Ectodermal cell (in vitro differentiated cells): ENCODE data around the gene ALDH3B1.

Experiments used
- H3K27ac ChIP-seq: 2 replicates; pipeline ENCODE4 v1.7.0; 2013; ENCODE audit warnings: mild to moderate bottlenecking, low read depth, low read length; ENCODE audit not compliant: insufficient read depth, poor library complexity, severe bottlenecking
- H3K27me3 ChIP-seq: 2 replicates; pipeline ENCODE4 v1.7.0; 2013; ENCODE audit warnings: mild to moderate bottlenecking, low read length; ENCODE audit not compliant: insufficient read depth, control insufficient read depth, poor library complexity, severe bottlenecking
- H3K36me3 ChIP-seq: one replicate; pipeline ENCODE4 v1.7.0; 2013; ENCODE audit warnings: low read length; ENCODE audit not compliant: control insufficient read depth, insufficient read depth
- H3K4me1 ChIP-seq: one replicate; pipeline ENCODE4 v1.7.0; 2013; ENCODE audit warnings: low read length; ENCODE audit not compliant: control insufficient read depth, insufficient read depth
- H3K4me3 ChIP-seq: 2 replicates; pipeline ENCODE4 v1.7.0; 2013; ENCODE audit warnings: low read depth, low read length, control low read depth; ENCODE audit not compliant: insufficient read depth
- H3K9me3 ChIP-seq: 2 replicates; pipeline ENCODE4 v1.7.0; 2013; ENCODE audit warnings: mild to moderate bottlenecking, low read length, moderate library complexity; ENCODE audit not compliant: control insufficient read depth
- WGBS, 2 experiments: methylation state at CpG; one replicate each; pipeline ENCODE4 v1.1.7; 2013; ENCODE audit warnings: missing lambda C conversion rate in 2 of 2; 5-methylcytosine and 5-hydroxymethylcytosine counted together

Gene ALDH3B1

DNA sequence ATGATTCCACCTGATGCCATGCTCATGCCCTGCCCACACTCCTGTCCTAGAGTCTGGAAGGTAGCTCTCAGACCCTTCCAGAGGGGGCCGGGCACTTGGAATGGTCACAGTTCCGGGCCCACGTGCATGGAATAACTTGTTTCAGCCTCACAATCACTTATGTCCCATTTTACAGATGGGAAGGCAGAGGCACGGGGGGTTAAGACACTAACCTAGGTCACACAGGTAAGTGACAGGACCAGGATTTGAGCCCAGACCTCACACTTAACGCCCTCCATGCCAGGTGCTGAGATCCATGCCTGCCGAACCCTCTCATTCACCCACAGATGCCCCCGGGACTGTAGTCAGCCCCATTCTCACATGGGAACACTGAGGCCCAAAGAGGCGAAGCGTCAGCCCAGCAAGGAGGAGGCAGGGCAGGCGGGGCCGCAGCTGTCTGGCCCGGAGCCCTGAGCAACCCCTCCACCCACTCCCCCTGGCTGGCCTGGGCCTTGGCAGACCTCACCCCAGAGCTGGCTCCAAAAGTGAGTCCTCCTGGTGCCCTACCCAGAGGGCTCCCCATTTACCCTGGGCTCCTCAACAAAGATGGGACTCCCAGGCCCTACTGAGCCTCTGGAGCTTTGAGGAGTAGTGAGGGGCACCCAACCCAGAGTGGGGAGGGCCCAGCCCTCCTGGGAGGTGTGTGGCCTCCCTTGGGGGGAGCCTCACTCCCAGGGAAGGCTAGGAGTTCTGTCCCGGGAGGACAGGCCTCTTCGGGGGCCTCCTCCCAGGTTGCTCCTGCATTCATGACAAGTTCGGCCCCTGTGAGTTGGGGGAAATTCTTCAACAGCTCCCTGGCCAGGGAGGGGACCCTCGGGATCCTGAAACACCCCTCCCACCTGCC is 2.4 kb upstream of the ALDH3B1 start:
- H3K9me3 ChIP-seq: no peaks in the 10 kb centered on the region
- H3K27me3 ChIP-seq: peaks cover 18% of the 10 kb centered on the region
- WGBS, 2 experiments: 89 to 94% methylated on average over 16 of the region's 16 CpGs

DNA sequence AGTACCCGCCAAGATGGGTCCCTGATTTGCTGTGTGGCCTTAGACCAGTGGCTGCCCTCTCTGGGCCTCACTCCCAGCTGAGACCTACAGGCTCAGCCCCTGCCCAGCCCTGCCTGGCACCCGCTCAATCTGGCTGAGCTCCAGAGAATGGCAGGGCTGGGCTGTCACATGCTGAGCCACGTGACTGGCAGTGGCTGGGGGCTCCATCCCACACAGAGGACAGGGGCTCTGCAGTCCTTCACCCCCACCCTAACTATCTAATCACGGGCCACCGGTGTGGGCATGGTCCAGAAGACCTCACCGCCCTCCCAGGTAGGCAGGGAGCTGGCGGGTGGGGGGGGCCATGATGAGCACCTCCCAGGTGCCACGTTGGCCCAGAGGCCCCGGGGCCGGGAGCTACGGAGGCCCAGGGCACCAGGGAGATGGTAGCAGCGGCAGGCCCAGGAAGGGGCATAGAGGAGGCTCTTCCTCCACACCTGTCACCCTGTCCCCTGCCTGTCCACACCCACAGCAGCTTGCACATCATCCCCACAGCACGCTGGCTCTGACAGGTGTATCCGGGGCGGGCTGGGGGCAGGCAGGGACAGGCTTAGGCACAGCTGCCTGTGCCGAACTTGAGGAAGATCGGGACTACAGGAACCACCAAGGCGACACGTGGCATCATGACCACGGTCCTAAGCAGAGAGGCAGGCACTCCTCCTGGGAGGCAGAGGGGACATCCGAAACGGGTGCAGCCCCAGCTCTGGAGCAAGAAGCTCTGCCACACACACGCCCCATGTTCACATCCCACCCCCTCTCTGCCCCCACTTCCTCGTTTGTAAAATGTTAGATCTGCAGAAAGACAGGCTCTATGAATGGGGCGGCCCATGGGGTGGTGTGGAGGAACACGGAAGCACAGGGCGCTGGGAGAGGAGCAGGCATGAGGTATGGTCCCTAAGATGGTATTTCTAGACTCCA is 1.5 kb upstream of the ALDH3B1 start:
- Histone ChIP-seq H3K9me3 (no peaks in the 10 kb centered on the region), H3K36me3 (no peaks in the 10 kb centered on the region), H3K4me1 (peaks cover 25% of the 10 kb centered on the region), H3K4me3 (no peak overlapping the region), H3K27ac (no peak overlapping the region), H3K27me3 (peaks cover 10% of the 10 kb centered on the region)
- WGBS, 2 experiments: 88 to 90% methylated on average over 26 to 27 of the region's 27 CpGs

More for the DNA sequence above, 2.4 kb upstream of the ALDH3B1 start:
- H3K4me3 ChIP-seq: no peak overlapping the region
- no peak overlapping the region for H3K27ac ChIP-seq
- H3K36me3 ChIP-seq: no peaks in the 10 kb centered on the region
- peaks cover 24% of the 10 kb centered on the region for H3K4me1 ChIP-seq

DNA sequence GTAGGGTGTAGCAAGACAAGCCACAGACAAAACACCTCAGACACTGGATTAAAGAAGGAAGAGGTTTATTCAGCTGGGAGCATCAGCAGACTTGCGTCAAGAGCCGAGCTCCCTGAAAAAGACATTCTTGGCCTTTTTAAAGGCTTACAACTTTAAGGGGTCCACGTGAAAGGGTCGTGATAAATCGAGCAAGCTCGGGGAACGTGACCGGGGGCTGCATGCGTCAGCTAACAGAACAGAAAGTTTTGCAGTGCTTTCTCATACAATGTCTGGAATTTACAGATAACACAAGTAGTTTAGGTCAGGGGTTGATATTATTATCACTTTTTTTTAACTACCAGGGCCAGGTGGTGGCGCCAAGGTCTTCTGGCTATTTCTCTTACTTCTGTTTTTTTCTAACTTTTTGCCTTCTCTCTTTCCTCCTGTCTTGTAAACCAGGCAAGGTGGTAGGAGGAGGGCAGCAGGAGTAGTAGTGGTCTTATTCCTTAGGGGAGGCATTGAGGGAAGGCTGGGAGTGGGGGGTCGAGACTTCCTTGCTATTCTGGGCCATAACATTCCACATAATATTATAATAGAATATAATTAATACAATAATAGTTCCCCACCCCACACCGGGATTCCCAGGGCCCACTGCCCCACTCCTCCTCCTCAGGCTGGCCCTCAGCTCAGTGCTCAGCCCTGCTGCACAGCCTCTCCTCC is 587 bp upstream of the ALDH3B1 start:
- peaks cover 25% of the 10 kb centered on the region for H3K4me1 ChIP-seq
- no peak overlapping the region for H3K4me3 ChIP-seq
- peaks cover 1% of the 10 kb centered on the region for H3K27me3 ChIP-seq
- no peak overlapping the region for H3K27ac ChIP-seq
- H3K9me3 ChIP-seq: no peaks in the 10 kb centered on the region
- WGBS, 2 experiments: 87 to 90% methylated on average over 11 of the region's 12 CpGs
- no peaks in the 10 kb centered on the region for H3K36me3 ChIP-seq

DNA sequence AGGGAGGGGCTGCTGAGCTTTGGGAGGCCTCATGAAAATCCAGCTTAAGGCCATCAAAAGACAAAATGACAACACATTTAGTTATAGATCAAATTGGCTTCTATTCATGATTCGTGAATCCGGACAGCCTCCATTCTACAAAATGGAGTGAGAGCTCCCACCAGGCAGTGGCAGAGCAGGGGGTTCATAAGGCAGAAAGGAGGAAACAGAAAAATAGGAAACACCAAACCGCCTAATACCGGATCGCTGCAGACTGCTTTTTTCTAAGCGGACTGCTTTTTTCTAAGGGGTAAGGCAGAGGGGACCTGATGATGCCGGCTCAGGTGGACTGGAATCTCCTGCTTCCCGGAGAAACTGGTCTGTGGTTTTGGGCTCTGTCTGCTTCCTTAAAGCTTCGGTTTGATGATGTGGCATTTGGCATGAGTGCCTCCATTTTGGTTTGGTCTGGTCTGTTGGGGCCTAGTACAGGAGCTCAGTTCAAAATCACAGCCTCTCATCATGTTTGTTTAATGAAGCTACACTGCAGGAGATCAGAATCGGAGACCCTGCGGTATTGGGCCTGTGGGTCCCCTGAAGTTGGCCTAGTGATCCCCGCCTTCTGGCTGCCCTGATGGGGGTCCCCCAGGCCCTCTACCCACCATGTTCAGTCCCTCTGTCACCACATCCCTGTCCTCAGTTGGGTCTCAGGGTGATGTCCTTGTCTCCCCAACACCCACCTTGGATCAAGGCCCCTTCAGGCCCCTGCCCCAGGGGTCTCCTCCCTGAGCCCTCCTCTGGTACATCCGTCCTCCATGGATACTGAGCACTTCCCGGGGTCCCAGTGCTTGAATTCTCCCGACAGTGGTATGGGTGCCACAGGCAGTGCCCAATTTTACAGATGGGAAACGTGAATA is 1.2 kb downstream of the ALDH3B1 start:
- peaks cover 25% of the 10 kb centered on the region for H3K4me1 ChIP-seq
- no peak overlapping the region for H3K4me3 ChIP-seq
- H3K27ac ChIP-seq: no peak overlapping the region
- no peaks in the 10 kb centered on the region for H3K9me3 ChIP-seq
- no peaks in the 10 kb centered on the region for H3K36me3 ChIP-seq
- H3K27me3 ChIP-seq: no peaks in the 10 kb centered on the region
- 92 to 93% methylated on average over 16 of the region's 16 CpGs for WGBS, 2 experiments

DNA sequence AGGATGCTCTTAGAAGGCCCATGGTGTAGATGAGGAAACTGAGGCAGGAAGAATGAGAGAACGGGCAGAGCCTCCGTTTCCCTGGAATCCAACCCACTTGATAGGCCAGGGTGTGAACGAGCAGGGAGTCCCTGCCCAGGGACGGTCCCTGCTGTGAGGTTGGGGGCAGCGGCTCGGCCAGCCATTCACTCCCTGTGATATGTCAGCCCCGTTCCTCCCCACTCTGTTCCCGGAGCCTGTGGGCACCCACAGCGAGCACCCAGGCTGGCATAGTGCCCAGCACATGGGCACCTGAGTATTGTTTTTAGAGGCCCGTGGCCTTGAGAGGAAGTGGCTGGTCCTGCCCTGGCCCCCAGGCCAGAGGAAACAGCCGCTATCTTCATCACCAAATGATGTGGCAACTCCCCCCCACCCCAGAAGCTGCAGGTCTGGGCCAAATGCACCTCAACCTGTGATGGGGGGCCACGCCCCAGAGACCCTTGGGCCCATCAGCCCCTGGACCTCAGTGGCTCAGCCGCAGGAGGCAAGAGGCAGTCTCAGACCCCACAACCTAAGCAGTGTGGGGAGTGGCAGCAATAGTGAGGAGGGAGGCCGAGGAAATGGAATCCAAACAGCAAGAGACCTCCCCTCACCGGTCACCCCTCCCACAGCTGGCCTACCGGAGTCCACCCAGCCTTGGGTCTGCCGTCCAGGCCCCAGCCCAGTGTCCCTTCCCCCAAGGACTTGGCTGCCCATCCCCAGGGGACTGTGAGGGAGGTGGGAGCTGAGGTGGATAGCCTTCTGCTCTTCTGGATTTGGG is 2.1 kb downstream of the ALDH3B1 start:
- H3K27me3 ChIP-seq: no peaks in the 10 kb centered on the region
- H3K36me3 ChIP-seq: no peaks in the 10 kb centered on the region
- peaks cover 25% of the 10 kb centered on the region for H3K4me1 ChIP-seq
- H3K4me3 ChIP-seq: no peak overlapping the region
- H3K9me3 ChIP-seq: no peaks in the 10 kb centered on the region
- WGBS, 2 experiments: 91 to 92% methylated on average over 17 of the region's 17 CpGs
- peak overlapping the region; percentile 44 for H3K27ac ChIP-seq

DNA sequence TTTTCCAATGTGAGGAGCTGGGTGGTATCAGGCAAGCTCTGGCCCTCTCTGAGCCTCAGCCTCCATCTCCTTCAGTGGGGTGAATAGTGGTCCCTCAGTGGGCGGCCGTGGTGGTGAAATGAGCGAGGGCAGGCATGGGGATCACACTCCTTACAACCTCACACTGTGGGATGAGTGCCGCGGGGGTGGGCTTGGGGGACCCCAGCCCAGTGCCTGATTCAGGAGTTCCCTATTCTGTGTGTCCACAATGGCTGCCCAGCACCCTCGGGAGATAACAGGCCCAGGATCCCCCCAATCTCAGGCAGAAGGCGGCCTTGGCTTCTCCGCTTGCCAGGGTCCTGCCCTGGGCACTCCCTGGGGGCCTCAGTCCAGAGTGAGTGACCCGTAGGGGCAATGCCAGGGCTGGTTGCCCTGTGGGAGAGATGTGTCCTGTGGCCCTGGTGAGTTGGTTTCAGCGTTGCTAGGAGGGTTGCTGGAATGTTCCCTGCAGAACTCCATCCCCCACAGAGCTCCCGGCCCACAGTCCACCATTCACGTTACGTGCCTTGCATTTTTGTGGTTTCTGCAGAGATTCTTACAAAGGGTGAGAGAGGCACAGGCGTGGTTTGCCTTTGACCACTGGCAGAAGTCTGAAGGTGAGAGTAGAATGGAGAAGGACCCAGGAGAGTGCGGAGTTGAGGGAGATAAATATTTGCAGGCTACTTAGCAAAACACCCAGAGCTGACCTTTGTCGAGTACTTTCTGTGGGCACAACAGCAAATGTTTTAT is 2.9 kb downstream of the ALDH3B1 start:
- Histone ChIP-seq H3K27me3 (no peaks in the 10 kb centered on the region), H3K4me3 (no peak overlapping the region), H3K27ac (peak overlapping the region; percentile 57), H3K9me3 (no peaks in the 10 kb centered on the region), H3K36me3 (no peaks in the 10 kb centered on the region), H3K4me1 (peaks cover 25% of the 10 kb centered on the region)
- WGBS, 2 experiments: 83 to 89% methylated on average over 16 of the region's 16 CpGs

- Histone ChIP-seq H3K4me1 (peaks cover 25% of the 10 kb centered on the region), H3K4me3 (no peak overlapping the region), H3K36me3 (no peaks in the 10 kb centered on the region), H3K27ac (peak overlapping the region; percentile 57), H3K27me3 (no peaks in the 10 kb centered on the region), H3K9me3 (no peaks in the 10 kb centered on the region)
- 93 to 94% methylated on average over 14 of the region's 14 CpGs for WGBS, 2 experiments
Observed at GRCh38 chr11:68013611-68014156, 3.6 kb downstream of the ALDH3B1 start.

GRCh38 chr11:68014157-68014946 is 4.2 kb downstream of the ALDH3B1 start:
- Histone ChIP-seq H3K9me3 (no peaks in the 10 kb centered on the region), H3K36me3 (no peaks in the 10 kb centered on the region), H3K27me3 (no peaks in the 10 kb centered on the region), H3K27ac (no peak overlapping the region), H3K4me1 (peaks cover 25% of the 10 kb centered on the region), H3K4me3 (no peak overlapping the region)
- WGBS, 2 experiments: 87 to 88% methylated on average over 16 of the region's 16 CpGs
